Heart left ventricle (tissue), 16 donors: ENCODE measurements around the gene BRDT. TPM values are rescaled to one million over a fixed set of nuclear protein-coding genes. Genes with fewer than 3 reads are reported as not detected.

Experiments
- ATAC-seq, 4 donors: fragments of 200-7000 bp; cut with Tn5 transposase; one replicate each; pipeline ENCODE4 v1.9.1; 2020 to 2022; ENCODE audit warnings: moderate library complexity in 4 of 4, mild to moderate bottlenecking in 3 of 4, moderate number of reproducible peaks in 1 of 4
- DNase-seq, 5 donors: peaks; one replicate each; pipeline ENCODE4 v3.0.0-alpha.2; 2020
- H3K27ac ChIP-seq, 12 donors: fragments of 200-600 bp; sonication (generic) in 4 of 12; one replicate each; pipeline versions ENCODE4 v1.5.0 to v1.8.0; 2016 to 2022; ENCODE audit warnings: mild to moderate bottlenecking in 2 of 12
- H3K27me3 ChIP-seq, 9 donors: fragments of 200-600 bp; sonication (generic) in 2 of 9; one replicate each; pipeline versions ENCODE4 v1.5.1 to v1.8.0; 2016 to 2022; ENCODE audit warnings: mild to moderate bottlenecking in 3 of 9
- H3K36me3 ChIP-seq, 9 donors: fragments of 200-600 bp; sonication (generic) in 2 of 9; one replicate each; pipeline versions ENCODE4 v1.5.0 to v1.8.0; 2018 to 2022; ENCODE audit warnings: mild to moderate bottlenecking in 2 of 9
- H3K4me1 ChIP-seq, 12 donors: fragments of 200-600 bp; sonication (generic) in 4 of 12; one replicate each; pipeline versions ENCODE4 v1.5.0 to v1.8.0; 2016 to 2022; ENCODE audit warnings: mild to moderate bottlenecking in 3 of 12
- H3K4me3 ChIP-seq, 12 donors: fragments of 200-600 bp; sonication (generic) in 4 of 12; one replicate each; pipeline versions ENCODE4 v1.5.0 to v1.8.0; 2017 to 2022; ENCODE audit warnings: mild to moderate bottlenecking in 9 of 12, moderate library complexity in 4 of 12
- H3K9me3 ChIP-seq, 12 donors: fragments of 200-600 bp; sonication (generic) in 4 of 12; one replicate each; pipeline versions ENCODE4 v1.5.0 to v1.8.0; 2016 to 2022; ENCODE audit warnings: mild to moderate bottlenecking in 1 of 12
- POLR2A ChIP-seq, 2 donors: fragments of 450-650 bp; IDR thresholded peaks; one replicate each; pipeline ENCODE4 v1.6.1; 2017; ENCODE audit warnings: antibody characterized with exemption in 2 of 2, mild to moderate bottlenecking in 2 of 2, moderate library complexity in 2 of 2
- intact Hi-C, 10 donors: fragments of 100-400 bp; cut with DNase I; formaldehyde crosslinking; loops; one replicate each; pipeline versions ENCODE4 v1.11.1 to v1.14.2; 2022
- polyA plus RNA-seq, 2 donors: library from polyadenylated mRNA; stranded (reverse); fragments of 200-250 nt; gene quantifications; one replicate each; pipeline ENCODE4 v1.2.3, GENCODE V29; 2013
- total RNA-seq, 9 donors: library from RNA; depleted of rRNA in 2 of 9; stranded (reverse); fragments of >200 nt in 2 of 9; fragmentation: NEBNext Ultra II Directional in 3 of 9; extraction: Animal tissue kit (Norgen Biotek cat#: 25700) in 3 of 9; gene quantifications; one replicate each; pipeline versions ENCODE4 v1.1.0 to v1.2.4, GENCODE V29; 2016 to 2023
- TF ChIP-seq, protein P1 (sequence below), 12 donors: fragments of 200-600 bp; sonication (generic) in 4 of 12; IDR thresholded peaks; one replicate each; pipeline versions ENCODE4 v1.5.0 to v1.8.0; 2018 to 2022; ENCODE audit warnings: antibody characterized with exemption in 12 of 12, mild to moderate bottlenecking in 5 of 12
- donor health status: ischemic (EF 13 %, LVEDD 7.1; RV severe dilation, severe dysfunction).
- donor health status: healthy with polysubstance abuse.
- donor health status: DM: no; HTN: yes; CAD: no.
- donor health status: DM: no; HTN: no; CAD: no.
- donor health status: ischemic (EF 25% LVEDD 6.9; RV normal size, moderate dysfunction).
- donor health status: ischemic (EF 25% LVEDD 5.7; RV mildly dilated, moderate dysfunction).
- donor health status: healthy.
- donor health status: DM: yes; HTN: yes; CAD: no.
- donor health status: ischemic (EF 35%, LVEDD 5.7; RV mildly dilated, moderate dysfunction).
- donor health status: nonischemic (EF 11% LVEDD 7.7; RV severe dilation, severe dysfunction).
- donor health status: DM: yes; HTN: yes; CAD: no.
- donor health status: PGD.
- donor health status: ischemic (EF 29% LVEDD 5.4; RV normal size, mild dysfunction).
- donor health status: nonischemic (EF 23%, LVEDD 6.1; RV moderate dilation, normal function).

BRDT gene
- total and polyA plus RNA-seq, 11 donors, result not detected

DNA sequence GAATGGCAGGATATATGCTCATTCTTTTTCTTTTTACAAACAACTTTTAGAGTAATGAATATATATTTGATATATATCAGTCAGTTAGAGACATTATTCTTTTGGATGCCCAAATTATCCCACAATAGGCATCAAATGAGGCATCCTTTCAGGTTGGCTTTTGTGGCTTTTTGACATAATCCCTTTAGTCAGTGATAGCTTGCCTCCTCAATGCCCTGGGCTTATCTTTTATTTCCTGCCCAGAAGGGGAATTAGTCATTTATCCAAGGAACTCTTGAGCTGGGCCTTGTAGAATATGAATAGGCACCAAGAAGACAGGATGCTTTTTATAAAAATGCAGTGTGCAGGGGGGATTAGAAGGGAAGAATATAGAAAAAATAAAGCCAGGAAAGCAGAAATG lies 102.7 kb downstream of the BRDT start:
- H3K9me3 ChIP-seq, result no peaks in the 10 kb centered on the region

More for the DNA sequence above, 102.7 kb downstream of the BRDT start:
- intact Hi-C loops, result no loop called here
- ATAC-seq (no peak), DNase-seq (no peak)
- TF ChIP-seq, protein P1, sequence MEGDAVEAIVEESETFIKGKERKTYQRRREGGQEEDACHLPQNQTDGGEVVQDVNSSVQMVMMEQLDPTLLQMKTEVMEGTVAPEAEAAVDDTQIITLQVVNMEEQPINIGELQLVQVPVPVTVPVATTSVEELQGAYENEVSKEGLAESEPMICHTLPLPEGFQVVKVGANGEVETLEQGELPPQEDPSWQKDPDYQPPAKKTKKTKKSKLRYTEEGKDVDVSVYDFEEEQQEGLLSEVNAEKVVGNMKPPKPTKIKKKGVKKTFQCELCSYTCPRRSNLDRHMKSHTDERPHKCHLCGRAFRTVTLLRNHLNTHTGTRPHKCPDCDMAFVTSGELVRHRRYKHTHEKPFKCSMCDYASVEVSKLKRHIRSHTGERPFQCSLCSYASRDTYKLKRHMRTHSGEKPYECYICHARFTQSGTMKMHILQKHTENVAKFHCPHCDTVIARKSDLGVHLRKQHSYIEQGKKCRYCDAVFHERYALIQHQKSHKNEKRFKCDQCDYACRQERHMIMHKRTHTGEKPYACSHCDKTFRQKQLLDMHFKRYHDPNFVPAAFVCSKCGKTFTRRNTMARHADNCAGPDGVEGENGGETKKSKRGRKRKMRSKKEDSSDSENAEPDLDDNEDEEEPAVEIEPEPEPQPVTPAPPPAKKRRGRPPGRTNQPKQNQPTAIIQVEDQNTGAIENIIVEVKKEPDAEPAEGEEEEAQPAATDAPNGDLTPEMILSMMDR (IDR thresholded peaks at IDR 0.05), result no peak
- no peak for TF ChIP-seq POLR2A (IDR thresholded peaks at IDR 0.05)
- no peaks in the 10 kb centered on the region for H3K27me3 ChIP-seq
- H3K4me3 ChIP-seq, result no peak overlapping the region
- no peak overlapping the region for H3K27ac ChIP-seq
- no peaks in the 10 kb centered on the region for H3K36me3 ChIP-seq
- H3K4me1 ChIP-seq, result no peaks in the 10 kb centered on the region

Other genes starting within 250 kb of the BRDT start
- 10 to 100 TPM; 10.3 to 51.8 (median 28.1) TPM for gene TGFBR3, start 63.2 kb upstream of the BRDT start, total RNA-seq
- gene TGFBR3, start 63.2 kb upstream of the BRDT start, polyA plus RNA-seq, result 10 to 100 TPM in 1 of 2 donors, 1 to 10 TPM in 1; 6.9 to 10.3 TPM
- gene EPHX4, start 80.6 kb downstream of the BRDT start, total RNA-seq, result under 1 TPM in 2 of 9 donors, not detected in 7; 0.37 to 0.80 TPM
- under 1 TPM in 1 of 2 donors, not detected in 1; 0.06 TPM for gene EPHX4, start 80.6 kb downstream of the BRDT start, polyA plus RNA-seq
- not detected for gene SETSIP, start 126.0 kb downstream of the BRDT start, total RNA-seq
- gene SETSIP, start 126.0 kb downstream of the BRDT start, polyA plus RNA-seq, result not detected
- gene BTBD8, start 130.9 kb downstream of the BRDT start, total RNA-seq, result 1 to 10 TPM; 1.8 to 7.7 (median 5.1) TPM
- gene BTBD8, start 130.9 kb downstream of the BRDT start, polyA plus RNA-seq, result 1 to 10 TPM in 1 of 2 donors, under 1 TPM in 1; 0.67 to 1.1 TPM